Measurements from ENCODE around the gene SYT5. TPM values are rescaled to one million over a fixed set of nuclear protein-coding genes. Genes with fewer than 3 reads are reported as not detected.

SYT5 gene
- total and polyA plus RNA-seq, 2 of the 8 experiments (the other 6 are each of a cell fraction or from before 2014, with no cell fraction given): 0.35 to 0.67 TPM

DNA sequence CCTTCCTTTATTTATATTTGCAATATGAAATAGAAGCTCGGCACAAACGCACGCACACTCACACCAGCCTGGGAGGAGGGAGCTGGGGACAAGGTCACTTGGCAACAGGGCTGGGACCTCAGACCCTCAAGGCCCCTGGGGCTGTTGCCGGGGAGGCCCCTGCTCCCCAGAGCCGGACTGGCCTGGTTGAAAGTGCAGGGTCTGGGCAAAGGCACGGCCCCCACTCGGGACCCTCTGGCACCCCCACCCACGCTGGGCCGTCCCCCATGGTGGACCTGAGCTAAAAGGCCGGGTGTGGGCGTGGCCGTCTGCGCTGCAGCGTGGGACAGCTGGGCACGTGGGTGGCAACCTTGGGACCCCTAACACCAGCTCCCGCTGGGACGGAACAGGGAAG is 49.7 kb upstream of the SYT5 start:
- DNase-seq (ENCODE audit: low read depth in 1 of 2, low spot score in 2 of 2) (no peak), FAIRE-seq (no peak)
- no peak overlapping the region for H2BK5ac ChIP-seq (ENCODE audit: low read depth, low read length)
- no peak overlapping the region for H3K4me3 ChIP-seq (ENCODE audit: extremely low read depth in 1 of 4, insufficient read depth in 2 of 4, low read depth in 3 of 4, low read length in 4 of 4)
- 93% methylated on average over 17 of the region's 17 CpGs; no CpG with 5 or more reads in 1 of the 2 experiments for WGBS, 2 experiments (ENCODE audit: extremely low coverage in 1 of 2, insufficient coverage in 1 of 2, insufficient read length in 1 of 2, insufficient replicate concordance in 2 of 2, low coverage in 1 of 2, low lambda C conversion rate in 2 of 2, missing lambda C conversion rate in 1 of 2)
- ChIA-PET CTCF (ENCODE audit: partially characterized antibody) (no interaction called here), POLR2A (ENCODE audit: partially characterized antibody) (interaction anchor here (0.7 to 1.9 kb wide), 3 partner anchors 17 to 178 kb away, joined by 3 to 10 read pairs (median 3); partner anchors contain the start of gene UBE2S)
- no peak overlapping the region for H3K18ac ChIP-seq (ENCODE audit: extremely low read depth, low read length)
- H3K27ac ChIP-seq (ENCODE audit: low read depth, low read length): no peak overlapping the region
- no peak overlapping the region for H3K23ac ChIP-seq (ENCODE audit: insufficient read length)
- H3K56ac ChIP-seq (replicated peaks; ENCODE audit: insufficient read length, low read depth, low read length): no peak overlapping the region
- peaks cover 1 to 23% of the 10 kb centered on the region in 2 experiments for H4K20me1 ChIP-seq (replicated peaks in 1 of 2; ENCODE audit: control insufficient read depth in 1 of 2, insufficient read depth in 2 of 2, low read length in 2 of 2)
- H3K9me3 ChIP-seq (ENCODE audit: insufficient read depth in 2 of 2, low read depth in 1 of 2, low read length in 1 of 2): no peaks in the 10 kb centered on the region
- H3K36me3 ChIP-seq (ENCODE audit: control insufficient read depth in 2 of 4, insufficient read depth in 4 of 4, low read length in 3 of 4): peaks cover 6 to 20% (median 15%) of the 10 kb centered on the region in 4 experiments; a peak in 6 of 8 replicates
- H3K27me3 ChIP-seq (replicated peaks in 1 of 4; ENCODE audit: control insufficient read depth in 3 of 4, extremely low read depth in 1 of 4, insufficient read depth in 3 of 4, low read length in 3 of 4): no peaks in the 10 kb centered on the region
- no peak overlapping the region for H2BK120ac ChIP-seq (replicated peaks; ENCODE audit: low read depth, low read length)
- H2BK15ac ChIP-seq (ENCODE audit: low read length): no peak overlapping the region
- no peak overlapping the region for H2AFZ ChIP-seq (ENCODE audit: low read length)
- H3K9ac ChIP-seq (replicated peaks in 1 of 4; ENCODE audit: extremely low read depth in 1 of 4, low read depth in 3 of 4, low read length in 3 of 4): no peak overlapping the region
- no peak overlapping the region for H4K5ac ChIP-seq (ENCODE audit: insufficient read length, low read depth, low read length)
- H3K4me2 ChIP-seq (ENCODE audit: insufficient read depth in 1 of 2, low read depth in 2 of 2, low read length in 2 of 2): no peak overlapping the region
- no peaks in the 10 kb centered on the region; the same call in 1 of the 2 replicates for H3K79me1 ChIP-seq (ENCODE audit: low read depth, low read length)
- no peaks in the 10 kb centered on the region for H3K23me2 ChIP-seq (ENCODE audit: low read depth, low read length)
- no peak overlapping the region for H4K91ac ChIP-seq (replicated peaks; ENCODE audit: insufficient read length, low read length)
- no peaks in the 10 kb centered on the region for H3K79me2 ChIP-seq (ENCODE audit: control insufficient read depth in 1 of 2, insufficient read depth in 2 of 2, low read length in 2 of 2)
- no peak overlapping the region for H3K14ac ChIP-seq (ENCODE audit: insufficient read length)
- TF ChIP-seq NRF1 (IDR thresholded peaks at IDR 0.05; ENCODE audit: low read depth, low read length) (no peak), JUND (IDR thresholded peaks at IDR 0.05; ENCODE audit: low read length) (no peak), GTF2F1 (IDR thresholded peaks at IDR 0.05; ENCODE audit: borderline replicate concordance, low read depth, low read length) (no peak), CBX8 (IDR thresholded peaks at IDR 0.05; ENCODE audit: borderline replicate concordance, low read depth, low read length) (no peak), KDM5A (IDR thresholded peaks at IDR 0.05; ENCODE audit: low read length) (no peak), SP4 (IDR thresholded peaks at IDR 0.05; ENCODE audit: low read length) (no peak), HDAC6 (IDR thresholded peaks at IDR 0.05; ENCODE audit: low read depth, low read length) (no peak), ZNF274 (IDR thresholded peaks at IDR 0.05; ENCODE audit: borderline replicate concordance, extremely low read depth, low read length) (no peak), SIX5 (IDR thresholded peaks at IDR 0.05; ENCODE audit: low read depth, low read length) (no peak), CEBPB (IDR thresholded peaks at IDR 0.05; ENCODE audit: low read depth, low read length) (no peak), POLR2AphosphoS5 (IDR thresholded peaks at IDR 0.05; ENCODE audit: low read depth, low read length) (no peak), CREB1 (IDR thresholded peaks at IDR 0.05) (no peak), FOSL1 (IDR thresholded peaks at IDR 0.05; ENCODE audit: insufficient read depth, low read depth, low read length) (no peak)
- TF ChIP-seq, protein P1, sequence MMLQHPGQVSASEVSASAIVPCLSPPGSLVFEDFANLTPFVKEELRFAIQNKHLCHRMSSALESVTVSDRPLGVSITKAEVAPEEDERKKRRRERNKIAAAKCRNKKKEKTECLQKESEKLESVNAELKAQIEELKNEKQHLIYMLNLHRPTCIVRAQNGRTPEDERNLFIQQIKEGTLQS (IDR thresholded peaks at IDR 0.05; ENCODE audit: insufficient read depth, low read depth, low read length): no peak
- no peak overlapping the region for H4K8ac ChIP-seq (ENCODE audit: extremely low read depth, insufficient read depth, low read length)
- no peaks in the 10 kb centered on the region for H3K4me1 ChIP-seq (replicated peaks in 1 of 4; ENCODE audit: control insufficient read depth in 3 of 4, insufficient read depth in 4 of 4, low read length in 3 of 4)
- no peak overlapping the region for H2BK20ac ChIP-seq (ENCODE audit: low read length)
- no peak overlapping the region for H2BK12ac ChIP-seq (ENCODE audit: low read depth, low read length)
- no peak overlapping the region for H2AK5ac ChIP-seq (ENCODE audit: low read depth, low read length)
- no peak overlapping the region for H3K4ac ChIP-seq (replicated peaks; ENCODE audit: insufficient read length, low read depth, low read length)

All from H1 (cell line).